Stomach smooth muscle (tissue), 2 donors: ENCODE results near the gene OR5AN1.
"Not testable (repeated sequence)": the region's sequence is repeated elsewhere in the genome, so short reads cannot be mapped to it uniquely, and the experiment has no call there.

ENCODE experiments used
- H3K27ac ChIP-seq: one replicate; pipeline ENCODE4 v1.7.0; 2013; ENCODE audit warnings: mild to moderate bottlenecking, low read length, inconsistent platforms
- H3K27me3 ChIP-seq, 2 donors: one replicate each; pipeline ENCODE4 v1.7.0; 2013; ENCODE audit warnings: low read length in 2 of 2; ENCODE audit not compliant: insufficient read depth in 2 of 2, control insufficient read depth in 1 of 2
- H3K36me3 ChIP-seq, 2 donors: one replicate each; pipeline ENCODE4 v1.7.0; 2013; ENCODE audit warnings: low read length in 2 of 2; ENCODE audit not compliant: control insufficient read depth in 2 of 2, insufficient read depth in 2 of 2
- H3K4me1 ChIP-seq: one replicate; pipeline ENCODE4 v1.7.0; 2013; ENCODE audit warnings: low read length; ENCODE audit not compliant: control insufficient read depth, insufficient read depth
- H3K4me3 ChIP-seq, 2 donors: one replicate each; pipeline ENCODE4 v1.7.0; 2013; ENCODE audit warnings: low read length in 2 of 2
- H3K9ac ChIP-seq, 2 donors: one replicate each; pipeline ENCODE4 v1.7.0; 2013; ENCODE audit warnings: low read length in 2 of 2, mild to moderate bottlenecking in 1 of 2
- H3K9me3 ChIP-seq, 2 donors: one replicate each; pipeline ENCODE4 v1.7.0; 2013; ENCODE audit warnings: low read length in 2 of 2; ENCODE audit not compliant: control insufficient read depth in 2 of 2
- donor health status: healthy.
- donor health status: Pancreatic carcinoma.

The OR5AN1 gene

GRCh38 chr11:59358595-59358994, at the start of gene OR5AN1:
Gene OR5AN1 (plus strand): TSS chr11:59358895. CDS start chr11:59364459, 5,564 bp downstream.
- no peak within 1 kb of the TSS for H3K27ac ChIP-seq

GRCh38 chr11:59335001-59335400, 23.7 kb upstream of the OR5AN1 start:
- Histone ChIP-seq H3K9me3 (no peaks in the 10 kb centered on the region), H3K27ac (no peak overlapping the region), H3K9ac (no peak overlapping the region), H3K4me1 (no peaks in the 10 kb centered on the region), H3K36me3 (no peaks in the 10 kb centered on the region), H3K4me3 (no peak overlapping the region), H3K27me3 (no peaks in the 10 kb centered on the region)

More at GRCh38 chr11:59358595-59358994, at the start of gene OR5AN1:
- Histone ChIP-seq H3K9ac (no peak within 1 kb of the TSS), H3K9me3 (no peaks in the 10 kb centered on the region), H3K4me1 (no peaks in the 10 kb centered on the region), H3K4me3 (no peak within 1 kb of the TSS), H3K36me3 (no peaks in the 10 kb centered on the region), H3K27me3 (no peaks in the 10 kb centered on the region)

- Histone ChIP-seq H3K4me1 (no peaks in the 10 kb centered on the region), H3K4me3 (no peak overlapping the region), H3K36me3 (no peaks in the 10 kb centered on the region), H3K9ac (no peak overlapping the region), H3K27me3 (no peaks in the 10 kb centered on the region), H3K27ac (no peak overlapping the region), H3K9me3 (no peaks in the 10 kb centered on the region)
Measured at GRCh38 chr11:59336176-59336575, 22.5 kb upstream of the OR5AN1 start.

GRCh38 chr11:59336931-59337330, 21.8 kb upstream of the OR5AN1 start:
- Histone ChIP-seq H3K9ac (no peak overlapping the region), H3K36me3 (no peaks in the 10 kb centered on the region), H3K27ac (no peak overlapping the region), H3K4me1 (no peaks in the 10 kb centered on the region), H3K27me3 (no peaks in the 10 kb centered on the region), H3K9me3 (no peaks in the 10 kb centered on the region), H3K4me3 (no peak overlapping the region)

GRCh38 chr11:59349657-59350056, 9.0 kb upstream of the OR5AN1 start:
- H3K36me3 ChIP-seq, H3K27me3 ChIP-seq, H3K9ac ChIP-seq: not testable (repeated sequence)

GRCh38 chr11:59355226-59355625, 3.5 kb upstream of the OR5AN1 start:
- H3K36me3 ChIP-seq, result no peaks in the 10 kb centered on the region
- H3K27ac ChIP-seq, result no peak overlapping the region
- no peaks in the 10 kb centered on the region for H3K9me3 ChIP-seq
- no peak overlapping the region for H3K9ac ChIP-seq
- no peaks in the 10 kb centered on the region for H3K27me3 ChIP-seq
- no peak overlapping the region for H3K4me3 ChIP-seq
- H3K4me1 ChIP-seq, result no peaks in the 10 kb centered on the region

More at GRCh38 chr11:59349657-59350056, 9.0 kb upstream of the OR5AN1 start:
- H3K27ac ChIP-seq, H3K4me1 ChIP-seq, H3K4me3 ChIP-seq, H3K9me3 ChIP-seq: not testable (repeated sequence)

GRCh38 chr11:59356561-59356960, 2.1 kb upstream of the OR5AN1 start:
- H3K27ac ChIP-seq, result no peak overlapping the region
- no peaks in the 10 kb centered on the region for H3K36me3 ChIP-seq
- H3K4me1 ChIP-seq, result no peaks in the 10 kb centered on the region

GRCh38 chr11:59358020-59358419, 675 bp upstream of the OR5AN1 start:
- Histone ChIP-seq H3K9me3 (no peaks in the 10 kb centered on the region), H3K9ac (no peak overlapping the region), H3K4me3 (no peak overlapping the region), H3K27ac (no peak overlapping the region), H3K27me3 (no peaks in the 10 kb centered on the region), H3K4me1 (no peaks in the 10 kb centered on the region), H3K36me3 (no peaks in the 10 kb centered on the region)

More at GRCh38 chr11:59356561-59356960, 2.1 kb upstream of the OR5AN1 start:
- H3K9me3 ChIP-seq, result no peaks in the 10 kb centered on the region
- H3K4me3 ChIP-seq, result no peak overlapping the region
- no peak overlapping the region for H3K9ac ChIP-seq
- H3K27me3 ChIP-seq, result no peaks in the 10 kb centered on the region

- no peaks in the 10 kb centered on the region for H3K9me3 ChIP-seq
- no peaks in the 10 kb centered on the region for H3K4me1 ChIP-seq
- H3K27me3 ChIP-seq, result no peaks in the 10 kb centered on the region
- H3K36me3 ChIP-seq, result no peaks in the 10 kb centered on the region
- H3K4me3 ChIP-seq, result no peak overlapping the region
- no peak overlapping the region for H3K27ac ChIP-seq
- H3K9ac ChIP-seq, result no peak overlapping the region
Measured at GRCh38 chr11:59365232-59366018, 6.7 kb downstream of the OR5AN1 start.

- H3K4me1 ChIP-seq, result no peaks in the 10 kb centered on the region
- H3K27ac ChIP-seq, result no peak overlapping the region
- peaks cover 0 to 4% of the 10 kb centered on the region in 2 donors for H3K9me3 ChIP-seq
- no peaks in the 10 kb centered on the region for H3K36me3 ChIP-seq
- no peaks in the 10 kb centered on the region for H3K27me3 ChIP-seq
- H3K9ac ChIP-seq, result no peak overlapping the region
- no peak overlapping the region for H3K4me3 ChIP-seq
Measured at GRCh38 chr11:59368238-59369022, 9.7 kb downstream of the OR5AN1 start.

GRCh38 chr11:59372324-59372723, 13.6 kb downstream of the OR5AN1 start:
- H3K4me1 ChIP-seq, H3K4me3 ChIP-seq, H3K9me3 ChIP-seq: not testable (repeated sequence)

More at GRCh38 chr11:59372324-59372723, 13.6 kb downstream of the OR5AN1 start:
- not testable (repeated sequence) for H3K27me3 ChIP-seq, H3K9ac ChIP-seq, H3K27ac ChIP-seq, H3K36me3 ChIP-seq
